B cell (primary cell): Measurements from ENCODE around the gene BABAM2. TPM values are rescaled to one million over a fixed set of nuclear protein-coding genes. Genes with fewer than 3 reads are reported as not detected.

Experiments used
- ATAC-seq: fragments of 200-7000 bp; cut with Tn5 transposase; one replicate; pipeline ENCODE4 v1.10.0; 2021; ENCODE audit warnings: low read depth, mild to moderate bottlenecking, moderate number of reproducible peaks, moderate library complexity
- CTCF ChIA-PET: fragments of 350-600 bp; sonication (Branson Sonifier 250); formaldehyde crosslinking; loops from one replicate; lab custom pipeline; 2021; ENCODE audit warnings: antibody characterized with exemption, inconsistent platforms; lab: Charles Lee
- POLR2A ChIA-PET: fragments of 350-600 bp; sonication (Branson Sonifier 250); formaldehyde crosslinking; loops from one replicate; lab custom pipeline; 2021; ENCODE audit warnings: antibody characterized with exemption; lab: Charles Lee
- DNase-seq: peaks from one replicate; pipeline ENCODE4 v3.0.0; 2013
- H2AFZ ChIP-seq: 2 replicates; pipeline ENCODE4 v1.6.1; 2012; ENCODE audit warnings: mild to moderate bottlenecking, low read depth, low read length; ENCODE audit not compliant: insufficient read depth, poor library complexity, severe bottlenecking
- H3K27ac ChIP-seq, 2 donors: 1 replicate in 1 of 2; 2 replicates in 1 of 2; pipeline ENCODE4 v1.5.1; 2012 to 2013; ENCODE audit warnings: low read length in 2 of 2, mild to moderate bottlenecking in 2 of 2, moderate library complexity in 1 of 2
- H3K27me3 ChIP-seq, 4 experiments: fragments of 200-600 bp in 1 of 4; sonication (generic) in 1 of 4; replicated peaks in 1 of 4; 1 replicate in 2 of 4; 2 replicates in 2 of 4; pipeline versions ENCODE4 v1.6.1 to v1.7.0; 2013 to 2016; ENCODE audit warnings: low read length in 3 of 4, mild to moderate bottlenecking in 2 of 4, mixed read lengths in 1 of 4, moderate library complexity in 1 of 4; ENCODE audit not compliant: insufficient read depth in 4 of 4, control insufficient read depth in 3 of 4; ENCODE audit errors: control extremely low read depth in 1 of 4
- H3K36me3 ChIP-seq, 2 experiments: replicated peaks in 1 of 2; 1 replicate in 1 of 2; 2 replicates in 1 of 2; pipeline versions ENCODE4 v1.6.1 to v1.7.1; 2013; ENCODE audit warnings: low read length in 1 of 2; ENCODE audit not compliant: insufficient read depth in 2 of 2, control insufficient read depth in 1 of 2; ENCODE audit errors: control extremely low read depth in 1 of 2, extremely low read depth in 1 of 2
- H3K4me1 ChIP-seq, 2 donors: fragments of 200-600 bp in 1 of 2; sonication (generic) in 1 of 2; 1 replicate in 1 of 2; 2 replicates in 1 of 2; pipeline versions ENCODE4 v1.5.1 to v1.6.1; 2013 to 2017; ENCODE audit warnings: low read length in 2 of 2; ENCODE audit not compliant: control insufficient read depth in 2 of 2, insufficient read depth in 2 of 2
- H3K4me2 ChIP-seq: replicated peaks from 2 replicates; pipeline ENCODE3; 2012; ENCODE audit warnings: mild to moderate bottlenecking, low read depth, low read length; ENCODE audit not compliant: poor library complexity, severe bottlenecking
- H3K4me3 ChIP-seq, 5 experiments: fragments of 200-600 bp in 1 of 5; sonication (generic) in 1 of 5; 1 replicate in 3 of 5; 2 replicates in 2 of 5; pipeline versions ENCODE4 v1.5.1 to v1.7.0; 2011 to 2016; ENCODE audit warnings: low read length in 4 of 5, mild to moderate bottlenecking in 4 of 5, low read depth in 2 of 5, control low read depth in 1 of 5, moderate library complexity in 1 of 5; ENCODE audit not compliant: insufficient read depth in 1 of 5; ENCODE audit errors: control extremely low read depth in 1 of 5, extremely low read depth in 1 of 5
- H3K79me2 ChIP-seq: fragments of 200-600 bp; sonication (generic); one replicate; pipeline ENCODE4 v1.6.0; 2016; ENCODE audit warnings: low read length; ENCODE audit not compliant: control insufficient read depth, insufficient read depth
- H3K9ac ChIP-seq: fragments of 200-600 bp; sonication (generic); 2 replicates; pipeline ENCODE4 v1.6.1; 2017; ENCODE audit warnings: mild to moderate bottlenecking, low read length, moderate library complexity
- H3K9me3 ChIP-seq, 3 donors: one replicate each; pipeline versions ENCODE4 v1.6.1 to v1.7.1; 2013; ENCODE audit warnings: low read length in 2 of 3; ENCODE audit not compliant: control insufficient read depth in 2 of 3, insufficient read depth in 1 of 3; ENCODE audit errors: control extremely low read depth in 1 of 3
- H4K20me1 ChIP-seq: 2 replicates; pipeline ENCODE4 v1.6.0; 2012; ENCODE audit warnings: mild to moderate bottlenecking, low read length; ENCODE audit not compliant: insufficient read depth, control insufficient read depth, poor library complexity, severe bottlenecking
- H3K27ac Mint-ChIP-seq: one replicate; pipeline ENCODE4 v1.8.0; 2021; ENCODE audit warnings: mixed read lengths
- H3K27me3 Mint-ChIP-seq: one replicate; pipeline ENCODE4 v1.8.0; 2021; ENCODE audit warnings: mixed read lengths
- H3K4me1 Mint-ChIP-seq: one replicate; pipeline ENCODE4 v1.8.0; 2021; ENCODE audit warnings: mixed read lengths
- H3K4me3 Mint-ChIP-seq: one replicate; pipeline ENCODE4 v1.8.0; 2021; ENCODE audit warnings: mixed read lengths
- H3K9me3 Mint-ChIP-seq: one replicate; pipeline ENCODE4 v1.8.0; 2022; ENCODE audit warnings: mixed read lengths; ENCODE audit not compliant: insufficient read depth
- EZH2 ChIP-seq: IDR thresholded peaks from 2 replicates; pipeline ENCODE4 v1.6.1; 2012; ENCODE audit warnings: borderline replicate concordance, low read depth, mild to moderate bottlenecking, moderate library complexity, low read length; ENCODE audit not compliant: insufficient read depth, poor library complexity, severe bottlenecking
- WGBS: methylation state at CpG from one replicate; pipeline ENCODE4 v1.1.5; 2013; ENCODE audit warnings: missing lambda C conversion rate; ENCODE audit not compliant: insufficient coverage; 5-methylcytosine and 5-hydroxymethylcytosine counted together
- intact Hi-C: fragments of 100-400 bp; cut with micrococcal nuclease; formaldehyde crosslinking; loops from one replicate; pipeline ENCODE4 v1.10.0; 2022
- polyA plus RNA-seq: library from polyadenylated mRNA; depleted of rRNA; stranded (reverse); fragments of >200 nt; gene quantifications from 2 replicates; pipeline ENCODE4 v1.2.3, GENCODE V29; 2012
- total RNA-seq, 2 donors: library from RNA; stranded (reverse); fragments of 120-200 nt in 1 of 2; gene quantifications; 1 replicate in 1 of 2; 2 replicates in 1 of 2; pipeline versions ENCODE4 v1.2.3 to v1.2.4, GENCODE V29; 2013 to 2022
- TF ChIP-seq, protein P1 (sequence below): fragments of 200-600 bp; IDR thresholded peaks from one replicate; pipeline ENCODE4 v1.8.0; 2022; ENCODE audit warnings: antibody characterized with exemption, mild to moderate bottlenecking

Gene BABAM2
- total and polyA plus RNA-seq, 2 donors (not counting 1 experiment from before 2014, with no cell fraction given), result 22.3 to 69.6 TPM

DNA sequence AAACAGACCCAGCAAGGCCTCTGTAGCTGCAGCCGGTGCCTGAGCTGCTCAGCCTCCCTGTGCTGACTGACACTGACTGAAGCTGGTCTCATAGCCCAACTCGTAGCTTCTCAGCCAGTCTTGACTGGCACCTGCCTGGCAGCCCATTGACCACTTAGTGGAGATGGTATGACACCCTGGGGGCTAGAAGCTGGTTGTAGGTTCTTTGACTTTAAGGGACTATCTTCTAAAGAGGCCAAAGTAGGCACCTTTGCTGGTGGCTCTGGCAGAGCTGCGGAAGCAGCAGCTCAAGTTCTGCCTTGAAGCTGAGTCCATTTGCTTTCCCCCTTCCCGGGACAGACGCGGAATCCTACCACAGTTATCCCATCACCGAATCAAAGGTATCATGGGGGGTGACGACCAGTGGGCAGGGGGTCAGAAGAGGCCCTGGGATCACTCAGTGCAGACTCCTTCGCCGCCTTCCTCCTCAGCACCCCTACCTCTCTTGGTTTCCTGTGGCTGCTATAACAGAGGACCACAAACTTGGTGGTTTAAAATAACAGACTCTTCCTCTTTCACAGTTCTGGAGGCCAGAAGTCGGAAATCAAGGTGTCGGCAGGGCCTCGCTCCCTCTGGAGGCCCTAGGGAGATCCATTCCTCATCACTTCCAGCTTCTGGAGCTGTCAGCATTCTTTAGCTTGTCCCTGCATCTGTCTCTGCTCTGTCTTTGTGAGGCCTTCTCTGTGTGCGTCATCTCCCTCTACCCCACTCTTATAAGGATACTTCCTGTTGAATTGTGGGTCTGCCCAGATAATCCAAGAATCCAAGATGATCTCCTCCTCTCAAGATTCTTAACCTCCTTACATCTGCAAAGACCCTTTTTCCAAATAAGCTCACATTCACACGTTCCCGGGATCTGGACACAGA lies 488.4 kb downstream of the BABAM2 start:
- peaks cover 11% of the 10 kb centered on the region for H3K27me3 Mint-ChIP-seq

More for the DNA sequence above, 488.4 kb downstream of the BABAM2 start:
- Histone ChIP-seq H2AFZ (peak overlapping the region; percentile 10), H3K27me3 (no peaks in the 10 kb centered on the region), H3K36me3 (no peaks in the 10 kb centered on the region), H3K9ac (no peak overlapping the region), H3K4me3 (no peak overlapping the region), H3K4me1 (peaks cover 0 to 10% of the 10 kb centered on the region in 2 donors), H3K79me2 (no peaks in the 10 kb centered on the region), H3K27ac (no peak overlapping the region), H3K9me3 (no peaks in the 10 kb centered on the region), H4K20me1 (no peaks in the 10 kb centered on the region), H3K4me2 (peak overlapping the region; percentile 15)
- no peak for TF ChIP-seq EZH2
- TF ChIP-seq, protein P1, sequence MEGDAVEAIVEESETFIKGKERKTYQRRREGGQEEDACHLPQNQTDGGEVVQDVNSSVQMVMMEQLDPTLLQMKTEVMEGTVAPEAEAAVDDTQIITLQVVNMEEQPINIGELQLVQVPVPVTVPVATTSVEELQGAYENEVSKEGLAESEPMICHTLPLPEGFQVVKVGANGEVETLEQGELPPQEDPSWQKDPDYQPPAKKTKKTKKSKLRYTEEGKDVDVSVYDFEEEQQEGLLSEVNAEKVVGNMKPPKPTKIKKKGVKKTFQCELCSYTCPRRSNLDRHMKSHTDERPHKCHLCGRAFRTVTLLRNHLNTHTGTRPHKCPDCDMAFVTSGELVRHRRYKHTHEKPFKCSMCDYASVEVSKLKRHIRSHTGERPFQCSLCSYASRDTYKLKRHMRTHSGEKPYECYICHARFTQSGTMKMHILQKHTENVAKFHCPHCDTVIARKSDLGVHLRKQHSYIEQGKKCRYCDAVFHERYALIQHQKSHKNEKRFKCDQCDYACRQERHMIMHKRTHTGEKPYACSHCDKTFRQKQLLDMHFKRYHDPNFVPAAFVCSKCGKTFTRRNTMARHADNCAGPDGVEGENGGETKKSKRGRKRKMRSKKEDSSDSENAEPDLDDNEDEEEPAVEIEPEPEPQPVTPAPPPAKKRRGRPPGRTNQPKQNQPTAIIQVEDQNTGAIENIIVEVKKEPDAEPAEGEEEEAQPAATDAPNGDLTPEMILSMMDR, result no peak
- DNase-seq, result no peak
- no peak overlapping the region for H3K27ac Mint-ChIP-seq
- H3K4me3 Mint-ChIP-seq, result no peak overlapping the region
- peaks cover 8% of the 10 kb centered on the region for H3K4me1 Mint-ChIP-seq
- H3K9me3 Mint-ChIP-seq, result no peaks in the 10 kb centered on the region
- CTCF ChIA-PET, result interaction anchor here (0.5 kb wide), 1 partner anchor 680 kb away, joined by 3 read pairs; no protein-coding TSS in a partner anchor
- intact Hi-C loops, result no loop called here
- 24% methylated on average over 12 of the region's 16 CpGs for WGBS
- POLR2A ChIA-PET, result interaction anchor here (0.6 kb wide), 1 partner anchor 13 kb away, joined by 3 read pairs; no protein-coding TSS in a partner anchor
- ATAC-seq, result no peak
